ENCODE measurements around the gene PTGS1. TPM values are rescaled to one million over a fixed set of nuclear protein-coding genes. Genes with fewer than 3 reads are reported as not detected.

PTGS1 gene
- total RNA-seq, 1 donor from 2014 or later, result 16.4 TPM

Other genes with a start within 250 kb of the PTGS1 start
- 41.5 TPM for gene NDUFA8, start 211.2 kb upstream of the PTGS1 start, total RNA-seq
- gene MORN5, start 211.1 kb upstream of the PTGS1 start, total RNA-seq, result not detected
- 16.9 TPM for gene LHX6, start 142.1 kb upstream of the PTGS1 start, total RNA-seq
- 17.5 TPM for gene RBM18, start 106.2 kb upstream of the PTGS1 start, total RNA-seq
- 31.9 TPM for gene MRRF, start 106.1 kb upstream of the PTGS1 start, total RNA-seq
- not detected for gene OR1J1, start 106.9 kb downstream of the PTGS1 start, total RNA-seq
- gene OR1J2, start 139.8 kb downstream of the PTGS1 start, total RNA-seq, result not detected
- gene OR1J4, start 148.1 kb downstream of the PTGS1 start, total RNA-seq, result not detected
- gene OR1N1, start 156.3 kb downstream of the PTGS1 start, total RNA-seq, result not detected
- gene OR1N2, start 182.1 kb downstream of the PTGS1 start, total RNA-seq, result not detected
- not detected for gene OR1L8, start 212.4 kb downstream of the PTGS1 start, total RNA-seq
- gene OR1Q1, start 243.7 kb downstream of the PTGS1 start, total RNA-seq, result not detected

Measured in upper lobe of right lung (tissue), 1 donor.